Panc1 (cell line): ENCODE data around the gene EEF1A2. TPM values are rescaled to one million over a fixed set of nuclear protein-coding genes. Genes with fewer than 3 reads are reported as not detected.

ENCODE experiments used
- ATAC-seq: fragments of 200-7000 bp; cut with Tn5 transposase; 2 replicates; pipeline ENCODE4 v1.9.1; 2020; ENCODE audit warnings: mild to moderate bottlenecking, moderate library complexity
- BruUV-seq: library from RNA; stranded (reverse); fragments of 400-500 nt; replicated peaks from 2 replicates; lab custom pipeline; 2021; lab: Mats Ljungman, UMichigan
- CTCF ChIA-PET: fragments of 300-600 bp; sonication (Branson Sonifier 250); formaldehyde crosslinking; loops from one replicate; lab custom pipeline; 2022; ENCODE audit warnings: antibody characterized with exemption; lab: Charles Lee
- POLR2A ChIA-PET: fragments of 300-600 bp; sonication (Branson Sonifier 250); formaldehyde crosslinking; loops from one replicate; lab custom pipeline; 2022; ENCODE audit warnings: antibody characterized with exemption; lab: Charles Lee
- DNase-seq: peaks from one replicate; pipeline ENCODE4 v3.0.0-alpha.2; 2010; ENCODE audit warnings: low read depth, low spot score
- H3K27ac ChIP-seq: 2 replicates; pipeline ENCODE4 v1.5.1; 2011; ENCODE audit warnings: mild to moderate bottlenecking, low read length, inconsistent platforms
- H3K27me3 ChIP-seq: fragments of 200-500 bp; sonication (Bioruptor generic); 2 replicates; pipeline ENCODE4 v1.6.0; 2014; ENCODE audit warnings: low read length, inconsistent platforms; ENCODE audit not compliant: control insufficient read depth, insufficient read depth
- H3K36me3 ChIP-seq: fragments of 200-500 bp; sonication (Bioruptor generic); 2 replicates; pipeline ENCODE4 v1.5.1; 2014; ENCODE audit warnings: inconsistent platforms, mild to moderate bottlenecking, low read length, moderate library complexity; ENCODE audit not compliant: control insufficient read depth, insufficient read depth
- H3K4me1 ChIP-seq: 2 replicates; pipeline ENCODE4 v1.5.1; 2011; ENCODE audit warnings: inconsistent platforms, mild to moderate bottlenecking, low read length, moderate library complexity; ENCODE audit not compliant: control insufficient read depth, insufficient read depth
- H3K4me3 ChIP-seq, 2 experiments: 2 replicates each; pipeline ENCODE4 v1.5.1; 2011 to 2012; ENCODE audit warnings: low read depth in 2 of 2, low read length in 2 of 2, mild to moderate bottlenecking in 2 of 2, inconsistent platforms in 1 of 2, moderate library complexity in 1 of 2
- H3K9me3 ChIP-seq: fragments of 200-500 bp; sonication (Bioruptor generic); 2 replicates; pipeline ENCODE4 v1.5.1; 2014; ENCODE audit warnings: low read depth, mild to moderate bottlenecking, inconsistent platforms, low read length, moderate library complexity; ENCODE audit not compliant: control insufficient read depth, insufficient read depth
- CTCF ChIP-seq: fragments of 450-650 bp; IDR thresholded peaks from 2 replicates; pipeline ENCODE4 v1.5.1; 2017; ENCODE audit warnings: mild to moderate bottlenecking
- POLR2AphosphoS5 ChIP-seq: IDR thresholded peaks from 2 replicates; pipeline ENCODE4 v1.6.1; 2012; ENCODE audit warnings: mild to moderate bottlenecking, low read depth, low read length, moderate library complexity
- REST ChIP-seq, 2 experiments: IDR thresholded peaks; 2 replicates each; pipeline ENCODE4 v1.6.1; 2011 to 2012; ENCODE audit warnings: low read depth in 2 of 2, control low read depth in 1 of 2, low read length in 1 of 2, mild to moderate bottlenecking in 1 of 2, moderate library complexity in 1 of 2; ENCODE audit not compliant: insufficient read depth in 1 of 2
- SIN3A ChIP-seq: IDR thresholded peaks from 2 replicates; pipeline ENCODE4 v1.6.1; 2012; ENCODE audit warnings: low read depth, mild to moderate bottlenecking, low read length, moderate library complexity, borderline replicate concordance; ENCODE audit not compliant: insufficient read depth
- TCF7L2 ChIP-seq: IDR thresholded peaks from 2 replicates; pipeline ENCODE4 v1.6.1; 2011; ENCODE audit warnings: mild to moderate bottlenecking, low read depth, low read length, inconsistent platforms
- in situ Hi-C: cut with HindIII; loops from 2 replicates; pipeline ENCODE4 v1.10.0; 2016; ENCODE audit warnings: low sequenced_read_pairs, low pct_unique_long_range_greater_than_20kb
- intact Hi-C: fragments of 100-400 bp; cut with micrococcal nuclease; formaldehyde crosslinking; loops from one replicate; pipeline ENCODE4 v1.10.0; 2022; ENCODE audit not compliant: unreplicated experiment
- total RNA-seq: library from RNA; stranded (reverse); gene quantifications from one replicate; pipeline ENCODE4 v1.2.1, GENCODE V29; 2021; ENCODE audit not compliant: unreplicated experiment

EEF1A2 gene
- total RNA-seq, 1 experiment from 2014 or later: 178 TPM

GRCh38 chr20:63533871-63534393 lies 35.0 kb upstream of the EEF1A2 start:
- in situ Hi-C loops: loop anchor here (10.0 kb wide), 1 partner anchor 61 kb away; no protein-coding TSS in a partner anchor
- CTCF ChIA-PET: no interaction called here
- no peaks in the 10 kb centered on the region for H3K9me3 ChIP-seq

GRCh38 chr20:63533388-63533787 lies 34.5 kb upstream of the EEF1A2 start:
- no peak for TF ChIP-seq POLR2AphosphoS5
- no peak for TF ChIP-seq SIN3A
- TF ChIP-seq TCF7L2: no peak
- no peak for TF ChIP-seq REST (IDR thresholded peaks at IDR 0.05; ENCODE audit: insufficient read depth in 1 of 2, low read depth in 2 of 2, low read length in 1 of 2)
- TF ChIP-seq CTCF: no peak
- CTCF ChIA-PET: no interaction called here
- H3K4me3 ChIP-seq: no peak overlapping the region
- no peaks in the 10 kb centered on the region for H3K9me3 ChIP-seq
- no TSS peak for BruUV-seq
- no peaks in the 10 kb centered on the region for H3K36me3 ChIP-seq
- no peak overlapping the region for H3K27ac ChIP-seq
- POLR2A ChIA-PET: interaction anchor here (0.7 kb wide), 1 partner anchor 122 kb away, joined by 4 read pairs; no protein-coding TSS in a partner anchor
- in situ Hi-C loops (loop anchor here (10.0 kb wide), 1 partner anchor 61 kb away; no protein-coding TSS in a partner anchor), intact Hi-C loops (no loop called here)
- no peak for ATAC-seq
- DNase-seq: no peak
- peaks cover 17% of the 10 kb centered on the region for H3K4me1 ChIP-seq
- H3K27me3 ChIP-seq: no peaks in the 10 kb centered on the region

More at GRCh38 chr20:63533871-63534393, 35.0 kb upstream of the EEF1A2 start:
- ATAC-seq: no peak
- no peak for DNase-seq
- no TSS peak for BruUV-seq
- TF ChIP-seq SIN3A (no peak), CTCF (no peak), REST (IDR thresholded peaks at IDR 0.05; ENCODE audit: insufficient read depth in 1 of 2, low read depth in 2 of 2, low read length in 1 of 2) (no peak)
- Histone ChIP-seq H3K27ac (no peak overlapping the region), H3K4me1 (peaks cover 17% of the 10 kb centered on the region), H3K27me3 (no peaks in the 10 kb centered on the region), H3K36me3 (no peaks in the 10 kb centered on the region), H3K4me3 (no peak overlapping the region)
- POLR2A ChIA-PET: no interaction called here
- intact Hi-C loops: no loop called here
